Effector CD4-positive, alpha-beta T cell (primary cell): ENCODE measurements around the gene EAF2.
"Not testable (repeated sequence)": the region's sequence is repeated elsewhere in the genome, so short reads cannot be mapped to it uniquely, and the experiment has no call there.

ENCODE experiments used
- DNase-seq: peaks from one replicate; pipeline ENCODE4 v3.0.0-alpha.2; 2020
- total RNA-seq: gene quantifications from one replicate; lab custom pipeline; 2026; lab: John Stamatoyannopoulos, UW

Gene EAF2
- total RNA-seq = 8.4 reads per million, percentile 28 among the genes with 10 or more reads in this experiment

DNA sequence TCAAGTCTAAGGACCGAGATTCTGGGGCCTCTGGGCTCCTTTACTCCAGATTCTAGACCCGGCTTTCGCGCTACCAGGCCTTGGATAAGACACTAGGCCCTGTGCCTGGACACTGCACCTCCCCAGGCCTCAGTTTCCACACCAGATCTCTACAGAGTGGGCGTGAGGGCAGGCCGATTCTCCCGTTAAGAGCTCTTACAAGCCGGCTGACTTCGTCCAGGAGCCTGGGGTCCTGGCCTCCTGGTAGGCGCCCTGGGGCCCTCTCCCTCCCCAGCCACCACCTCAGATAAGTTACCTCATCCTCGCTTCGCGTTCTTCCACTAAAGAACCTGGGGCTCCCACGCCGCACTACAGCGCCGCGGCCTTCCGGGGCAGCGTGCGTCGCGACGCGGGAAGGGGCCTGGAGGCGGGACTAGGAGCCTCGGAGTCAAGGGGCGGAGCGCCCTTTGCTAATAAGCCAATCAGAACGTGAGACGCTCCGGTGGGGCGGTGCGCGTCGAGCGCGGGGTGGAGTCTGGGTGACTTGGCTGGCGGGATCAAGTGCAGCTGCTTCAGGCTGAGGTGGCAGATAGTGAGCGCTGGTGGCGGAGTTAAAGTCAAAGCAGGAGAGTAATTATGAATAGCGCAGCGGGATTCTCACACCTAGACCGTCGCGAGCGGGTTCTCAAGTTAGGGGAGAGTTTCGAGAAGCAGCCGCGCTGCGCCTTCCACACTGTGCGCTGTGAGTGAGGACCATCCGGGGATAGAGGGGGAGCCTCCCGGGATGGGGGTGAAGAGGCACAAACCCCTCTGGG is at the start of gene EAF2, which contains the start of gene IQCB1:
Gene EAF2 (plus strand): TSS at position 539 of the 794 bp plus-strand sequence. CDS start 77 bp downstream, at position 616.
Gene IQCB1 (minus strand): TSS at position 390 of the 794 bp plus-strand sequence. CDS start 6,100 bp downstream, outside the sequence.
- DNase-seq = peak; percentile 91

DNA sequence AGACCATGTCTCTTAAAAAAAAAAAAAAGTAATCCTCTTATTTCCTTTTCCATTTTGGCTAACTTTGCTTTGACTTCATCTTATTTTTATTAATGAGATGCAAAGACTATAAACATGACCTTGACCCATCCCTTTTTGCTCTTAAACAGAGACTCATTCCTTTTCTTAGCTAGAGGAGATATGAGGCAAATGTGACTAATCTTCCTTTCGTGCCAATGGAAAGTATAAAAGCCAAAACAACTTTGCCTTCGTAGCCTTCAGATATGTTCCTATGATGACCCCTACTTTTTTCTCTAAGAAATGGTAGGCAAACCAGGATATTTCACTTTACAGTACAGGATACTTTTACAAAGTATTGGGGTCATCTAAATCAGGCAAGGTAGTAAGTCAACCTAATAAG is 48.5 kb upstream of the EAF2 start:
- no peak for DNase-seq

DNA sequence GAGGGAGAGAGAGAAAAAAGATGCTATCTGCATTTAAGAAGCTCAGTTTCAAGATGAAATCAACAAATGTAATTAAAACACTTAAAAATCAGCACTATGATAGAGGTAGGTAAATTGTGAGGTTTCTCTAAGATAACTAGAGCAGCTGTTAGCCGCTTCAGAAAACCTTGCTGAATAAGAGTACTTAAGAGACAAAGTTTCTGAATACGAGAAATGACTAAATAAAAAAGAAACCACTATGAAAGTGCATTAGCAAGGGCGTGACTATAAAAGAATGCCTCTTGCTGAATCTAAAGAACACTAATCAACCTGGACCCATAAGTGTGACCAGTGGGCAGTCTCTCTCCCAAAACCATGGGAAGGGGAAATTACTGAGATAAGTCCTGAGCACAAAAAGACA is 41.9 kb upstream of the EAF2 start:
- DNase-seq = no peak

DNA sequence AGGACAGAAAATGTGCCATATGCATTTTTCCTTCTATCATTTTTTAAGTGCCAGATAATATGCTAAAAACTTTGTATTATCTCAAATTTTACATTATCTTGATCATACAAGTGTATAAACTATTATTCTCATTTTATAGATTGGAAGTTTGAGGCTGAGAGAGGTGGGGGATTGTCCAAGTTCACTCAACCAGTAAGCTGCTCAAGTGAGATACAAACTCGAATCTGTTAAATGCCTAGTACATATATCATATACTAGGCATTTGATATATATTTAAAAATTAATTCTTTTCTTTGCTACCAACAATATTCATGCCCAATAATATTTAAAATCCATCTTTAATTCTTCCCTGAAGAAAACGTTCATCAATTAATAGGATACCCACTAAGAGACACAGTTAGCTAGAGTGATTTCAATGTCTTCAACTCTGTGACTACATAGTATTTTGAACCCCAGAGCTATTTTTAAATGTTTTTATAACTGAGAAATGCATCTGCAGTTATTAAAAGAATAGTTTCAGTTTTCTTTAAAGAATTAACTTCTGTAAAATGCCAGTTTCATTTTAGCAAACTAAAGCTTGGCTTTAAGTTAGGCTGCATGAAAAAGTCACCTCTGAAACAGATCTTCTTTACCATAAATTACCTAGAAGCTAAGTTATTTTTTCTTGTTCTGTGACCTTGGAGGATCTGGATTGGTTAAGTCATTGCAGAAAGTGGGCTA is 40.6 kb upstream of the EAF2 start:
- no peak for DNase-seq

DNA sequence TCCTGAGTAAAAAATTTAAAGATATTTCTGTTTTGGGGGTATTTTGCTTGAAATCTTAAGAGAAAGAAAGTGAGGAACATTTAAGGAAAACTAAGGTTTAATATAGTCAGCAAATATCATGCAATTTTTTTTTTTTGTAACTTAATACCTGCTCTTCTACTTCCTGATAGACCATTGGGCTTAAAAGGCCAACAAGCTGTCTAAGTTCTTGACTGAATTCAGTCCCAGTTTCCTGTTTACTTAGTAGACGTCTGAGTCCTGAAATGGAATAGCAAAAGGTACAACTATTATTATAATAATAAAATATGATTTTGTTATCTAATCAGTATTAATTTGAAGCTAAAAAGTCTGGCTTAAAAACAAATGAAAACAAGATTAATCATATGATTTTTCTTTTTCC is 38.0 kb upstream of the EAF2 start:
- DNase-seq = no peak

DNA sequence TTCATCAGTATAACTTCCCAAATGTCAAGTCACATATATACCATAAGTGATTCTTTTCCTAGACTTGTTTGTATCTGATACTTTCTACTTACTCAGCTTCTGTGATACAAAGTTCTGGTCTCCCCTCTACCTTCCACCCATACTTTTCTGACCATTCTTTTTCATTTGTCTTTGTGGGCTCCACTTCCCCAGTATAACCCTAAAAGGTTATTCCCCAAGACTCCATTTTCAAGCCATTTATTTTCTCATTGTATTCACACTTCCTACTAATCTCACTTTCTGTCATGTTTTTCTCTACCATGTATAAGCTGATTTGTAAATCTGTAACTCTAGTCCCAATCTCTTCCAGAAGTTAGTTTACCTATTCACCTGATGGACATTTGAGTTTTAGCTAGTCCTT is 34.1 kb upstream of the EAF2 start:
- DNase-seq = no peak

DNA sequence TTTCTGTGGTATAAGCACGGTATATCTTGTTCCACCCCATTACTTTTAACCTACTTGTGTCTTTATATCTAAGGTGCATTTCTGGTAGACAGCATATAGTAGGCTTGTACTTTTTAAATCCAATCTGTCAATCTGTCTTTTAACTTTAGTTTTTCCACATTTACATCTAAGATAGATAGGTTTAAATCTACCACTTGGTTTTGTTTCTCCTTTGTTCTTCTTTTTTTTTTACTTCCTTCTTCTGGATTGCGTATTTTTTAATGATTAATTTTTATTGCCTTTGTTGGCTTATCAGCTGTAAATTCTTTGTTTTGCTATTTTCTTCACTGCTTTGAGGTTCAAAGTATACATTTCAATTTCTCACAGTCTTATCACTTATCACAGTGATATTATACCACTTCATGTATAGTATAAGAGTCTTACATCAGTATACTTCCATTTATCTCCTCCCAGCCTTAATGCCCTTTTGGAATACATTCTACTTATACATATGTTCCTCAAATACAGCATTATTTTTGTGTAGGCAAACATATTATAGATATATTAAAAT is 31.2 kb upstream of the EAF2 start:
- no peak for DNase-seq

DNA sequence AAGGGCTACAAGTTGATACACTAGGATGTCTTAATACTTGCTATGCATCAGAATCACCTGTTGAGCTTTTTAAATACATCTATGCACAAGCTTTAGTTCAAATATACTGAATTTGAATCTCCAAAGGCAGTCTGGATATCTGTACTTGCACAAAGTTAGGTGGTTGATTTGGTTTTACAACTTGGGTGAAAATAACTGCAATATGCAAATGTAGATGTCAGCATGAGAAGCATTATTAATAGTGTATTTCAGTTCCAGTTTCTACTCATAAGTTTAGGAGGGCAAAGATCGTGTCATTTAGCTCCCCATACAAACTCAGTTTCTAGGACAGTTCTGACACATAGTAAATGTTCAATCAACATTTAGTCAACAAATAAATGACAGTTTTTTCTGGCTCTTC is 25.8 kb upstream of the EAF2 start:
- DNase-seq = no peak

DNA sequence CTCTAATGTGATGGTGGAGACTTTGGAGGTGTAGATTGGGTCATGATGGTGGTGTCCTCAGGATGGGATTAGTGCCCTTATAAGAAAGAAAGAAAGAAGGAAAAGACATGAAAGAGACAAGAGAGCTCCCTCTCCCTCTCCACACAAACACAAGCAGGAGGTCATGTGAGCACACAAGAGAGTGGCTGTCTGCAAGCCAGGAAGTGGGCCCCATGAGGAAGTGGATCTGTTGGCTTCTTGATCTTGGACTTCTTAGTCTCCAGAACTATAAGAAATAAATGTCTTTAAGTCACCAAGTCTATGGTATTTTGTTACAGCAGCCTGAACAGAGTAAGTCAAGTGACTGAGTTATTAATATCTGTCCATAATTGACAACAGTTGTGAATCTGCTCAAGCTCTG is 17.3 kb upstream of the EAF2 start:
- DNase-seq = no peak

DNA sequence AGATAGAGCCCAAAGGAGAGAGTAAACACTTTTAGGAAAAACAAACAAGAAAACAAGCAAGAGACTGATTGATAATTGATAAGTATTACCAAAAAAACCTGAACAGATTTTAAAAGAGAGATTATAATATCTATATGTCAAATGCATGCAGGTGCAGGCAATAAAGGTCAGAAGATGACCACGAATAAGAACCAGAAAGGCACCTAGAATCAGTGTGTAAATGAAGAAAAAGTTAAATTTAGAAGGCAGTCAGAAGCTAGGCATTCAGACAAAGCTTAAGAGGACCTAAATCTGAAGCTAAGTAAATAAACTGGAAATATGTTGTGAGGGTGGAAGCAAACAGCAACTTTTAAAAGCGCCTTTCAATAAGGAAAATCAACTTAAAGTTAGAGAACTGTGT is 16.4 kb upstream of the EAF2 start:
- DNase-seq = no peak

DNA sequence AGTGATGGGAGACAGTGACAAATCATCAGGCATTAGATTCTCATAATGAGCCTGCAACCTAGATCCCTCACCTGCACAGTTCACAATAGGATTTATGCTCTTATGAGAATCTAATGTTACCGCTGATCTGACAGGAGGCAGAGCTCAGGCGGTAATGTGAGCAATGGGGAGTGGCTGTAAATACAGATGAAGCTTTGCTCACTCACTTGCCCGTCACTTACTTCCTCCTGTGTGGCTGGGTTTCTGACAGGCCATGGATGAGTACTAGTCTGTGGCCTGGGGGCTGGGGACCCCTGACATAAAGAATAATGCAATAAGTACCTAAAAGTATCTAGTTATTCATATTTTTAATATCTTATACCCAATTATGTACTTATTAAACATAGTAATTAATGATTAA is 15.8 kb upstream of the EAF2 start:
- DNase-seq = no peak

DNA sequence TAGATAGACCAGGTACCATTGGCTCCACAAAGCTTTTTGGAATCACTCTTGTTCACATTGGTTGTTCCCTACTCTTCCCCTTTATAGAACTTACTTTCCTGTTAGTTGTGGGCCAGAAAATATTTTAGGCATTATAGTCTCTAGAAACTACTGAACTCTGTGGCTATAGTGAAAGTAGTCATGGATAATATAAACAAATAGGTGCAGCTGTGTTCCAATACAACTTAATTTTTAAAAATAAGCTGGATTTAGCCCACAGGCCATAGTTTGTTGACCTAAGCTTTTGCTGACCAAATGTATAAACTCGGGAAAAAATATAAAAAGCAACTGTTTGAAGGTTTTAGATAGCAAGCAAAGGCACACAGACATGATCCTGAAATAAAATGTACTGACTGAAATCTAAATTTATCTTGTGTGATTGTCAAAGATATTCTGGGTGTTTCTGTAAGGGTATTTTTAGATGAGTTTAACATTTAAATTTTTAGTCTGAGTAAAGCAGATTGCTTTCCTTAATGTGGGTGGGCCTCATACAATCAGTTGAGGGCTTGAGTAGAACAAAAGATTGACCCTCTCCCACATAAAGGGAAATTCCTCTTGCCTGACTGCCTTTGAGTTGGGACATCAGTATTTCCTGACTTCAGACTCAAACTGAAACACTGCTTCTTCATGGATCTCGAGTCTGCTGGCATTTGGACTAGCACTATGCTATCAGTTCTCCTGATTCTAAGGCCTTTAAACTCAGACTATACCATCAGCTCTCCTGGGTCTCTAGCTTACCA is 13.4 kb upstream of the EAF2 start:
- DNase-seq = no peak

DNA sequence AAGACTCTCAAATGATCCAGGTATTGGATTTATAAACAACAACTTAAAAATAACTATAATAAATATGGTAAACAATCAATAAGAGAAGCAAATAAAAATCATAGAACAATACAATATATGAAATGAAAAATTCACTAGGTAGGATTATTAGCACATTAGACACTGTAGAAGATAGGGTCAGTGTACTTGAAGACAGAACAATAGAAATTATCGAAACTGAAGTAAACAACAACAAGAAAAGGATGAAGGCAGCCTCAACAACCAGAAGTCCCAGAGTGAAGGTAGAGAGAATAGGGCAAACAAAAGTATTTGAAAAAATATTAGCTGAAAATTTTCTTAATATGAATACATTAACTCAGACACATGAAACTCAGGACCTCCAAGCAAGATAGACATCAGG is 12.0 kb upstream of the EAF2 start:
- DNase-seq = no peak

DNA sequence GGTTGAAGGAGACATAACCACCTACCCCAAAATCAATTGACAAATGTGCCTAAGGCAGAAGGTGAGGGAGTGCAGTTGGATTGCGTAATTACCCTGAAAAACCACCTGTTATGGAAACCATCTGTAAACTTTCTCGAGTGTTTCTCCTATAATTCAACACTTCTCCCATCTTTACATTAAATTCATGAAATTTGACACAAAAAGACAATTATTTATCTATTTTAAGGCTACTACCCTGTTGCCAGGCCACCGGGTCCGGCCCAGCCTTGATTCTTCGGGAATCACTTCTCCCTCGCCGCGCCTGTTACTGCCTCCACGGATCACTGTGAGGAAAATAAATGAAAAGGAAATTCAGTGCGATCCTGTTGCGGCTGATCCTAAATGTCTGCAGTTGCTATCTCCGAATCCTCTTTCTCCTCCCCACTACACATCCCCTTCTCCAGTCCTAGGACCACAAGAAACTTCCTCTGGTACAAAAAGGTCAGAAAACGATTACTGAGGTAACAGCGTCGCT is 795 bp upstream of the EAF2 start:
- DNase-seq = no peak

DNA sequence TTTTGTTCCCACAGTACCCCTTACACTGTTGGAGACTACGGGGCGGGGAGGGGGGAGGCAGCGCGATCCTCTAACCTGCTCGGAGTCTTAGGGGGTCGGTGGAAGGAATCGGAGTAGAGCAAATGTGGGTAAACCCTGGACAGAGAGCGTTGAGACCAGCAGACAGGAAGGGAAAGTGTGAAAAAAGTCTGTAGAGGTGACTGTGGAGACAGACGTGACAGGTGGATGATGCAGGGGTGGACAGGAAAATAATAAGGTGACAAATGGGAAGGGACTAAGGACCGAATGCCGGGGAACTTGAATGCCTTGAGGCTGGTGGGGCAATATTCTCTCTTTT is 424 bp downstream of the EAF2 start:
- no peak for DNase-seq

DNA sequence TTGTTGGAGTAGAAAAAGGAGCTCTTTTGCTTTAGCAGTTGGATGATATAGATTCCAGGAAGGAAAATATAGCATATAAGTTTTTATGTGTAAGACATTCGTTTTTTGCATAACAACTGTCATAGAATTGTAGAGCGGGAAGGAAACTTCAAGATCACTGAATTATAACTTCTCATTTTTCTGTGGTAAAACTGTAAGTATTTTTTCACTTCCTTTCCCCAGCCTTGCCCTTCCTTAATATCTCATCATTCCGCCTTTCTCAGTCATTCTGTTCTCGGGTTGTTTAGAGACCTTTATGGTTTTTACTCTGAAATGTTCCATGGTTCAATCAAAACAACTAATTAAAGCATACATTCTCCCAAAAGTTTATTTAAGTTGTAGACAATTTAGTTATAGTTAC is 1.1 kb downstream of the EAF2 start:
- no peak for DNase-seq

DNA sequence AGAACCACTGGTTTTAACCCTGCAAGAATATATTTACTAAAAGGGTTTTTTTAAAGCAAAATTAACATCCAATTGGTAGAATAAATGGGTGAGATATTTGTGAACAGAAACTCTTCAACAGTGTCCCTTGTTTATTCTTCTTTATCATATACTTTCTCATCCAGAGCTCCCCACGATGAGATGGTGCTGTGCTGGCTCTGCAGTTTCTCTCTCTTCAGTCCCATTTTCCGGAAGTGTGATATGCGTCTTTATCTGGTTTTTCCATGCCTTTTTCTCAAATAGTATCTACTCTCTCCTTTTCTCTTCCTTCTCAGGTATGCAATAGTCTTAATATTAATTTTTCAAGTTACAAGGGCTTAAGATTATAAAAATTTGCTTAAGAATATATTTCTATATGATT is 1.5 kb downstream of the EAF2 start:
- DNase-seq = no peak

DNA sequence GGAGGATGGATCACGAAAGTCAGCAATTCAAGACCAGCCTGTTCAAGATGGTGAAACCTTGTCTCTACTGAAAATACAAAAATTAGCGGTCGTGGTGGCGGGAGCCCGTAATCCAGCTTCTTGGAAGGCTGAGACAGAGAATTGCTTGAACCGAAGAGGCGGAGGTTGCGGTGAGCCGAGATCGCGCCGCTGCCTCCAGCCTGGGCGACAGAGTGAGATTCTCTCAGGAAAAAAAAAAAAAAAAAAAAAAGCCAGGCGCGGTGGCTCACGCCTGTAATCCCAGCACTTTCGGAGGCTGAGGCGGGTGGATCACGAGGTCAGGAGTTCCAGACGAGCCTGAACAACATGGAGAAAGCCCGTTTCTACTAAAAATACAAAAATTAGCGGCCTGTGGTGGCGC is 5.0 kb downstream of the EAF2 start:
- no peak for DNase-seq

DNA sequence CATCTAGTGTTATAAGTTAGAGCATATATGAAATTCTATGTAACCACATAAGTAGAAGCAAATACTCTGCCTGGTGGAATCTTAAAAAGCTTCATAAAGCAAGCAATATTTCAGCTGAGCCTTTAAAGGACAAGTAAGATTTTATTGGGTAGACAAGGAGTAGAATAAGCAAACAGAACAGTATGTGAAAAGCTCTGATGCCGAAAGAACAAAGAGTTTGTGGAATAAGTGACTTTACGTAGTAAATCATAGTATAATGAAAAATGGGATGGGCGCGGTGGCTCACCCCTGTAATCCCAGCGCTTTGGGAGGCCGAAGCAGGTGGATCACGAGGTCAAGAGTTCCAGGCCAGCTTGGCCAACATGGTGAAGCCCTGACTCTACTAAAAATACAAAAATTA is 9.9 kb downstream of the EAF2 start:
- no peak for DNase-seq

DNA sequence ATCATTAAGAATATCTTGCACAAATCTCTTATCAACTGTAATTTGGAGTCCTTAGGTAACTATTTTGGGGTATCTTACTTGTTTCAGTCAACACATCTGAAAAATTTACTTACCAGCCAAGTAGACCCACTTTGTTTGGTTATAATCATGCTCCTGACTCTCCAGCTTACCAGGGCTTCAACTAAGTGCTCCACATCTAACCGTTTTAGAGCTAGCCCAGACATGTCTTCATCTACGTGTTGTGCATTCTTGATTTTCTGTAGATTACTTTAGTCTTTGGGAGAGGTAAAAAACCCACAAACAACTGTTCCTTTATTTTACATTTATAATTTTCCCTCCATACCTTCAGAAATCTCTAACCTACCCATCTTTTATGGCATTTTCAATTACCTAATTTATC is 17.2 kb downstream of the EAF2 start:
- no peak for DNase-seq

DNA sequence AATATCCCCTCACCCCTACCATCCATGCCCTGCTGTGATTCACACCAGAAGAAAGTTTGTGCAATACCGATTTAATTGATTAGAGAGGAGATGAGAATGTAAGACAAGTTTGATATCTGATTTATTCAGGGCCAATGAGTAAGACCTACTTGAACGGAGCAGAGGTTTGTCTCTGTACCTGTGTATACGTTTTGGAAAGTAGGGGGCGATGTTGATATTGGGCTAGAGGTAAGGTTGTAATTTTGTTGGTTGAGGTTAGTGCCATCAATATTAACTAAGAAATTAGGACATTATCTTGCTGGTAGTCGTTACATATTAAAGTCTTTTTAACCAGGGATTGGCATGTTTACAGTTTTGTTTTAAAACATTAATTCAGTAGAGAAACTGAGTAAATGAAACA is 20.5 kb downstream of the EAF2 start:
- DNase-seq = no peak

DNA sequence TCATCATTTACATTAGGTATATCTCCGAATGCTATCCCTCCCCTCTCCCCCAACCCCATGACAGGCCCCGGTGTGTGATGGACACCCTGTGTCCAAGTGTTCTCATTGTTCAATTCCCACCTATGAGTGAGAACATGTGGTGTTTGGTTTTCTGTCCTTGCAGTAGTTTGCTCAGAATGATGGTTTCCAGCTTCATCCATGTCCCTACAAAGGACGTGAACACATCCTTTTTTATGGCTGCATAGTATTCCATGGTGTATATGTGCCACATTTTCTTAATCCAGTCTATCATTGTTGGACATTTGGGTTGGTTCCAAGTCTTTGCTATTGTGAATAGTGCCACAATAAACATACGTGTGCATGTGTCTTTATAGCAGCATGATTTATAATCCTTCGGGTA is 22.8 kb downstream of the EAF2 start:
- not testable (repeated sequence) for DNase-seq

DNA sequence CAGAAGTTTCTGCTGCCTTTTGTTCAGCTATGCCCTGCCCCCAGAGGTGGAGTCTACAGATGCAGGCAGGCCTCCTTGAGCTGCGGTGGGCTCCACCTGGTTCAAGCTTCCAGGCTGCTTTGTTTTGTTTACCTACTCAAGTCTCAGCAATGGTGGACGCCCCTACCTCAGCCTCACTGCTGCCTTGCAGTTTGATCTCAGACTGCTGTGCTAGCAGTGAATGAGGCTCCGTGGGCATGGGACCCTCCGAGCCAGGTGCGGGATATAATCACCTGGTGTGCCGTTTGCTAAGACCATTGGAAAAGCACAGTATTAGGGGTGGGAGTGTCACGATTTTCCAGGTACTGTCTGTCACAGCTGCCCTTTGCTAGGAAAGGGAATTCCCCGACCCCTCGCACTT is 28.2 kb downstream of the EAF2 start:
- DNase-seq = not testable (repeated sequence)
